A549 (cell line): Measurements from ENCODE around the gene CORO2B.

Experiments
- CBX8 ChIP-seq: fragments of 200-600 bp; sonication (generic); IDR thresholded peaks from 2 replicates; pipeline ENCODE4 v1.6.1; 2016
- CEBPB ChIP-seq, 2 experiments: fragments of >200 bp in 1 of 2; sonication (Bioruptor Twin) in 1 of 2; formaldehyde crosslinking in 1 of 2; IDR thresholded peaks; 2 replicates each; pipeline ENCODE4 v1.6.1; 2012 to 2016
- EP300 ChIP-seq, 2 experiments: fragments of >200 bp; sonication (Bioruptor Twin); formaldehyde crosslinking; IDR thresholded peaks; 2 replicates in 1 of 2; 3 replicates in 1 of 2; pipeline ENCODE4 v1.6.1; 2016 to 2017
- ESRRA ChIP-seq: fragments of 150-350 bp; IDR thresholded peaks from 2 replicates; pipeline ENCODE4 v1.6.1; 2014; ENCODE audit warnings: mild to moderate bottlenecking, low read length, borderline replicate concordance
- HOXB13 ChIP-seq: fragments of 250-450 bp; sonication (Bioruptor Pico); IDR thresholded peaks from 2 replicates; pipeline ENCODE4 v1.5.0; 2020; ENCODE audit warnings: low read depth, mild to moderate bottlenecking, moderate library complexity
- MAFK ChIP-seq: fragments of 450-650 bp; IDR thresholded peaks from 2 replicates; pipeline ENCODE4 v1.6.1; 2014; ENCODE audit not compliant: partially characterized antibody
- MAX ChIP-seq: IDR thresholded peaks from 2 replicates; pipeline ENCODE4 v1.6.1; 2012
- MAZ ChIP-seq: fragments of 150-350 bp; IDR thresholded peaks from 2 replicates; pipeline ENCODE4 v1.6.1; 2014; ENCODE audit warnings: antibody characterized with exemption, low read depth, low read length, borderline replicate concordance
- POLR2A ChIP-seq: IDR thresholded peaks from 2 replicates; pipeline ENCODE4 v1.6.1; 2012; ENCODE audit warnings: mild to moderate bottlenecking, low read length
- RAD21 ChIP-seq, 2 experiments: fragments of >200 bp in 1 of 2; sonication (Bioruptor Twin) in 1 of 2; formaldehyde crosslinking in 1 of 2; IDR thresholded peaks in 1 of 2; conservative IDR thresholded peaks in 1 of 2; 2 replicates in 1 of 2; 3 replicates in 1 of 2; pipeline ENCODE4 v1.6.1; 2012 to 2018; ENCODE audit warnings: inconsistent platforms in 1 of 2
- RFX5 ChIP-seq: fragments of 450-650 bp; IDR thresholded peaks from 2 replicates; pipeline ENCODE4 v1.7.1; 2014; ENCODE audit warnings: antibody characterized with exemption, mild to moderate bottlenecking, moderate library complexity
- ZFP36 ChIP-seq: fragments of 450-650 bp; IDR thresholded peaks from 2 replicates; pipeline ENCODE4 v1.6.1; 2014; ENCODE audit warnings: borderline replicate concordance; ENCODE audit not compliant: partially characterized antibody
- TF ChIP-seq, protein P1 (sequence below): fragments of >200 bp; sonication (Bioruptor Twin); formaldehyde crosslinking; IDR thresholded peaks from 3 replicates; pipeline ENCODE4 v1.5.1; 2016
- TF ChIP-seq, protein P2 (sequence below): fragments of >200 bp; sonication (Bioruptor Twin); formaldehyde crosslinking; IDR thresholded peaks from 2 replicates; pipeline ENCODE4 v1.6.1; 2016

DNA sequence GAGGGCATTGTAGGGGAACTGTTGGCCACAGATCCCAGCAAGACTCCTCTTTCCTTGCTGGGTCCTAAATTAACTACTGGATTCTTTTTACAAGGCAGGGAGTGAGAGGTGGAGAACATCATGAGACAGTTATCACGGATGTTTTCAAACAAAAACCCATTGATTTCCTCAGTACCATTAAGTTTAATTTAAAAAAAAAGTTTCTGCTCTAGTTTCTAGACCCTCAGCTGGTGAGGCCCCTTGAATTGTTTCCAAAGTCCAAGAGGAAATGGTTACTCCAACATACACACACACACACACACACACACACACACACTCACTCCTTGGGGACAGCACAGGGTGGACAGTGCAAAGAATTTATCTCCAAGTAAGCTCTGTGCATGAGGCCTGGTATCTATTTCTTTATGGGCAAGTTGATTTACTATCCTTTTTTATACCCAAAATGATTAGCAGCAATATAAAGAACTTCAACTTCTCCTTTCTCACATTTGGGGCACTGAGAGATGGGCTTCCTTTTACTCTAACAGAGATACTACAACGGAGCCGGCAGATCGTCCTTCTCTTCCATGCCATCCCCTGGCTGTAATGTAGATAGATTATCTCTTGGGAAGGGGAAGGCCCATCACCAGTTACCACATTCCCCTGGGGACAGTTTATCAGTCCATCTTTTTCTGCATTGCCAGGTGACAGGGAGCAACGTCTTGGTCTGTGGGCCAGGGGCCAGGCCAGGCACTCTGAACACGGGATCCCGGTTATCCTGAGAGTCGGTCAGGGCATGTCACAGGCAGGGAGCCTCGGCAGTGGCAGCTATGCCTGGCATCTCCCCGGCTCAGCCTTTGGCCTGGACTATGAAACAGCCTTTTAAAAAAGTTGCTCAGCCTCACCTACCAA, 54.7 kb downstream of the CORO2B start:
- no peak for TF ChIP-seq MAFK
- no peak for TF ChIP-seq EP300 (IDR thresholded peaks at IDR 0.05)
- TF ChIP-seq, protein P1, sequence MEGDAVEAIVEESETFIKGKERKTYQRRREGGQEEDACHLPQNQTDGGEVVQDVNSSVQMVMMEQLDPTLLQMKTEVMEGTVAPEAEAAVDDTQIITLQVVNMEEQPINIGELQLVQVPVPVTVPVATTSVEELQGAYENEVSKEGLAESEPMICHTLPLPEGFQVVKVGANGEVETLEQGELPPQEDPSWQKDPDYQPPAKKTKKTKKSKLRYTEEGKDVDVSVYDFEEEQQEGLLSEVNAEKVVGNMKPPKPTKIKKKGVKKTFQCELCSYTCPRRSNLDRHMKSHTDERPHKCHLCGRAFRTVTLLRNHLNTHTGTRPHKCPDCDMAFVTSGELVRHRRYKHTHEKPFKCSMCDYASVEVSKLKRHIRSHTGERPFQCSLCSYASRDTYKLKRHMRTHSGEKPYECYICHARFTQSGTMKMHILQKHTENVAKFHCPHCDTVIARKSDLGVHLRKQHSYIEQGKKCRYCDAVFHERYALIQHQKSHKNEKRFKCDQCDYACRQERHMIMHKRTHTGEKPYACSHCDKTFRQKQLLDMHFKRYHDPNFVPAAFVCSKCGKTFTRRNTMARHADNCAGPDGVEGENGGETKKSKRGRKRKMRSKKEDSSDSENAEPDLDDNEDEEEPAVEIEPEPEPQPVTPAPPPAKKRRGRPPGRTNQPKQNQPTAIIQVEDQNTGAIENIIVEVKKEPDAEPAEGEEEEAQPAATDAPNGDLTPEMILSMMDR, result no peak
- TF ChIP-seq ESRRA, result no peak
- TF ChIP-seq POLR2A, result no peak
- no peak for TF ChIP-seq MAX
- no peak for TF ChIP-seq MAZ
- no peak for TF ChIP-seq RAD21 (conservative IDR thresholded peaks at IDR 0.05 in 1 of 2, IDR thresholded peaks at IDR 0.05 in 1 of 2)
- TF ChIP-seq CEBPB (IDR thresholded peaks at IDR 0.05), result no peak
- TF ChIP-seq HOXB13, result no peak
- TF ChIP-seq CBX8, result no peak
- TF ChIP-seq, protein P2, sequence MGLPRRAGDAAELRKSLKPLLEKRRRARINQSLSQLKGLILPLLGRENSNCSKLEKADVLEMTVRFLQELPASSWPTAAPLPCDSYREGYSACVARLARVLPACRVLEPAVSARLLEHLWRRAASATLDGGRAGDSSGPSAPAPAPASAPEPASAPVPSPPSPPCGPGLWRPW, result no peak
- TF ChIP-seq RFX5, result no peak
- no peak for TF ChIP-seq ZFP36
